ENCODE measurements around the gene MT1F.

The MT1F gene

DNA sequence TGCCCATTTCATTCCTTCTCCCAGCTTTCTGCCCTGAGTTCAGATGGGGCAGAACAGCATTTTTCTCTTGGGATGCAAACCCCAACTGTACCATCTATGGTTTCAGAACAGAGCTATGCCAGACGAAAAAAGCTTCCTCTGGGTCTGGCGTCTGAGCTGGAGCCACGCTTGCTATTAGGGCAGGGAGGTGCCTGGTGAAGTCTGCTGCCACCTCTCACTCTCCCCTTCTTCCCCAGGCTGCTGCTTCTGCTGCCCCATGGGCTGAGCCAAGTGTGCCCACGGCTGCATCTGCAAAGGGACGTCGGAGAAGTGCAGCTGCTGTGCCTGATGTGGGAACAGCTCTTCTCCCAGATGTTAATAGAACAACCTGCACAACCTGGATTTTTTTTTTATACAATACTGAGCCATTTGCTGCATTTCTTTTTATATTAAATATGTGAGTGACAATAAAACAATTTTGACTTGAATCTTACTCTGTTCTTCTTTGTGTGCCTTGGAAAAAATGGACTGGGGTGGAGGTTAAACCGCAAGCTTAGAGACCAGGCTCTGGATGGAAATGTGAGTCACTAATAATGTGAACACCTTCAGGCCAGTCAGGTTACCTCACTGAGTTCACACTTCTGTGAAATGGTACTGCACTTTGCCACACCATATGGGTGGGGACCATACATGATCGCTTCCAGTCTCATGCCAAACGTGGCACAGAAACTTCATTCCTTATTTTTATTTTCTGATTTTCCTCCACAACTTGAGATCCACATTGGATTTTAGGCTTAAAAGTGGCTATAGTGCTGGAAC, 20.9 kb upstream of the MT1F start:
- H3K4me2 ChIP-seq (ENCODE audit: low read length) = no peak overlapping the region
- H3K79me2 ChIP-seq (ENCODE audit: low read length) = no peaks in the 10 kb centered on the region
- H3K4me1 ChIP-seq (ENCODE audit: low read length) = no peaks in the 10 kb centered on the region
- no peak for TF ChIP-seq EZH2phosphoT487 (IDR thresholded peaks at IDR 0.05; ENCODE audit: low read depth)
- TF ChIP-seq, protein P1, sequence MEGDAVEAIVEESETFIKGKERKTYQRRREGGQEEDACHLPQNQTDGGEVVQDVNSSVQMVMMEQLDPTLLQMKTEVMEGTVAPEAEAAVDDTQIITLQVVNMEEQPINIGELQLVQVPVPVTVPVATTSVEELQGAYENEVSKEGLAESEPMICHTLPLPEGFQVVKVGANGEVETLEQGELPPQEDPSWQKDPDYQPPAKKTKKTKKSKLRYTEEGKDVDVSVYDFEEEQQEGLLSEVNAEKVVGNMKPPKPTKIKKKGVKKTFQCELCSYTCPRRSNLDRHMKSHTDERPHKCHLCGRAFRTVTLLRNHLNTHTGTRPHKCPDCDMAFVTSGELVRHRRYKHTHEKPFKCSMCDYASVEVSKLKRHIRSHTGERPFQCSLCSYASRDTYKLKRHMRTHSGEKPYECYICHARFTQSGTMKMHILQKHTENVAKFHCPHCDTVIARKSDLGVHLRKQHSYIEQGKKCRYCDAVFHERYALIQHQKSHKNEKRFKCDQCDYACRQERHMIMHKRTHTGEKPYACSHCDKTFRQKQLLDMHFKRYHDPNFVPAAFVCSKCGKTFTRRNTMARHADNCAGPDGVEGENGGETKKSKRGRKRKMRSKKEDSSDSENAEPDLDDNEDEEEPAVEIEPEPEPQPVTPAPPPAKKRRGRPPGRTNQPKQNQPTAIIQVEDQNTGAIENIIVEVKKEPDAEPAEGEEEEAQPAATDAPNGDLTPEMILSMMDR (IDR thresholded peaks at IDR 0.05; ENCODE audit: low read depth, low read length) = no peak
- no peaks in the 10 kb centered on the region for H4K20me1 ChIP-seq (ENCODE audit: insufficient read depth, low read length)
- no peaks in the 10 kb centered on the region for H3K36me3 ChIP-seq (replicated peaks; ENCODE audit: low read depth, low read length)
- H3K27ac ChIP-seq (ENCODE audit: low read length) = no peak overlapping the region
- H3K9ac ChIP-seq (ENCODE audit: low read length) = no peak overlapping the region
- no peak overlapping the region for H3K4me3 ChIP-seq (ENCODE audit: low read length)
- no peaks in the 10 kb centered on the region for H3K9me3 ChIP-seq (ENCODE audit: insufficient read depth, low read length)
- peaks cover 39% of the 10 kb centered on the region for H3K27me3 ChIP-seq (ENCODE audit: low read depth, low read length)
- H2AFZ ChIP-seq (ENCODE audit: low read depth, low read length) = no peak overlapping the region

DNA sequence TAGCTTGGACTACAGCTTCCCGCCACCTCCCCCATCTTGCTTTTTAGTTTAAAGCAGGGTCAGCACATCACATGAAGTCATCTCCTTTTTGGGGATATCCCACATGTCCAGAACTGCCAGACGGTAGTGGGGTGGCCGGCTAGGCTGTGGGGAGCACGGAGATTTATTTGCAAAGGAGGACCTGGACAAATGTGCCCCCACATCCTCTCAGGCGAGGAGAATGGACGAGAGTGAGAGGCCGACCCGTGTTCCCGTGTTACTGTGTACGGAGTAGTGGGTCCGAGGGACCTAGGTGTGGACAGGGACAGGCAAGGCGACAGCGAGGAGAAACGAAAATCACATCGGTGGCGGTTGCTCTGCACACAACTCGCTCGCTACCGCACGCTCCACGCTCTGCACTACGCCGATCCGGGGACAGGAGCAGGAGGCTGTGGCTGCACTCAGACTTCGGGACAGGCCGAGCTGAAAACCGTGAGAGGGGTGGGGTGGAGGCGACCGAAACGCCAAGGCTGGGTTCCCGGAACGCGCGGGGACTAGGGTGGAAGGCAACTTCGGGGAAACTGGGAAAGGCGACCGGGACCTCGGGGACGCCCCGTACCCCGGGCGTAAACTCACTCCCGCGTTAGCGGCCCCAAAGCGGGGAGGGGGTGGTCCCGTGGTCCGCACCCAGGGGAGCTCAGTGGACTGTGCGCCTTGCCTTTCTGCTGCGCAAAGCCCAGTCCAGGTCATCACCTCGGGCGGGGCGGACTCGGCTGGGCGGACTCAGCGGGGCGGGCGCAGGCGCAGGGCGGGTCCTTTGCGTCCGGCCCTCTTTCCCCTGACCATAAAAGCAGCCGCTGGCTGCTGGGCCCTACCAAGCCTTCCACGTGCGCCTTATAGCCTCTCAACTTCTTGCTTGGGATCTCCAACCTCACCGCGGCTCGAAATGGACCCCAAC, 19.7 kb upstream of the MT1F start, which contains the start of gene MT1A:
Gene MT1A (plus strand): TSS at position 853 of the 937 bp plus-strand sequence. CDS start 73 bp downstream, at position 926.
- H3K4me1 ChIP-seq (ENCODE audit: low read length) = peaks cover 6% of the 10 kb centered on the region
- TF ChIP-seq, protein P1 (IDR thresholded peaks at IDR 0.05; ENCODE audit: low read depth, low read length) = no peak
- TF ChIP-seq EZH2phosphoT487 (IDR thresholded peaks at IDR 0.05; ENCODE audit: low read depth) = no peak
- H3K27me3 ChIP-seq (ENCODE audit: low read depth, low read length) = peaks cover 45% of the 10 kb centered on the region
- H4K20me1 ChIP-seq (ENCODE audit: insufficient read depth, low read length) = no peaks in the 10 kb centered on the region
- H3K4me3 ChIP-seq (ENCODE audit: low read length) = no peak within 1 kb of the TSS
- H3K36me3 ChIP-seq (replicated peaks; ENCODE audit: low read depth, low read length) = no peaks in the 10 kb centered on the region
- no peak within 1 kb of the TSS for H2AFZ ChIP-seq (ENCODE audit: low read depth, low read length)
- H3K4me2 ChIP-seq (ENCODE audit: low read length) = no peak within 1 kb of the TSS
- H3K79me2 ChIP-seq (ENCODE audit: low read length) = no peaks in the 10 kb centered on the region
- no peak within 1 kb of the TSS for H3K9ac ChIP-seq (ENCODE audit: low read length)
- H3K9me3 ChIP-seq (ENCODE audit: insufficient read depth, low read length) = no peaks in the 10 kb centered on the region
- no peak within 1 kb of the TSS for H3K27ac ChIP-seq (ENCODE audit: low read length)

DNA sequence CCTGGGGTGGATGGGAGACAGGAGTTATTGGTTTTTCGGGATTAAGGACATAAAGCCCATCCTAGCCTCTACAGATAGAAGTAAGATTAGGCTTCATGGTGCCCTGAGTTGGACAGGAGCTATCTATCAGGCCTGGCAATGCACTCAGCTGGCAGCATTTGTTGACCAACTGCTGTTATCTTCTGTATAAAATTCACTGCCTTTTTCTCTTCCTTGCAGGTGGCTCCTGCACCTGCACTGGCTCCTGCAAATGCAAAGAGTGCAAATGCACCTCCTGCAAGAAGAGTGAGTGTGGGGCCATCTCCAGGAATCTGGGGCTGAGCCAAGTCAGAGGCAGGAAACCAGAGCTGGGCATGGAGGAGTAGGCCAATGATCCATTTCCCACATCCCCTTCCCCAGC, 18.7 kb upstream of the MT1F start:
- Histone ChIP-seq H3K36me3 (replicated peaks; ENCODE audit: low read depth, low read length) (no peaks in the 10 kb centered on the region), H4K20me1 (ENCODE audit: insufficient read depth, low read length) (no peaks in the 10 kb centered on the region), H3K79me2 (ENCODE audit: low read length) (no peaks in the 10 kb centered on the region), H3K4me3 (ENCODE audit: low read length) (no peak overlapping the region), H3K4me1 (ENCODE audit: low read length) (peaks cover 11% of the 10 kb centered on the region), H3K27ac (ENCODE audit: low read length) (no peak overlapping the region), H3K9me3 (ENCODE audit: insufficient read depth, low read length) (no peaks in the 10 kb centered on the region), H2AFZ (ENCODE audit: low read depth, low read length) (no peak overlapping the region), H3K27me3 (ENCODE audit: low read depth, low read length) (peaks cover 38% of the 10 kb centered on the region), H3K4me2 (ENCODE audit: low read length) (no peak overlapping the region), H3K9ac (ENCODE audit: low read length) (no peak overlapping the region)
- TF ChIP-seq EZH2phosphoT487 (IDR thresholded peaks at IDR 0.05; ENCODE audit: low read depth) = no peak
- TF ChIP-seq, protein P1 (IDR thresholded peaks at IDR 0.05; ENCODE audit: low read depth, low read length) = no peak

DNA sequence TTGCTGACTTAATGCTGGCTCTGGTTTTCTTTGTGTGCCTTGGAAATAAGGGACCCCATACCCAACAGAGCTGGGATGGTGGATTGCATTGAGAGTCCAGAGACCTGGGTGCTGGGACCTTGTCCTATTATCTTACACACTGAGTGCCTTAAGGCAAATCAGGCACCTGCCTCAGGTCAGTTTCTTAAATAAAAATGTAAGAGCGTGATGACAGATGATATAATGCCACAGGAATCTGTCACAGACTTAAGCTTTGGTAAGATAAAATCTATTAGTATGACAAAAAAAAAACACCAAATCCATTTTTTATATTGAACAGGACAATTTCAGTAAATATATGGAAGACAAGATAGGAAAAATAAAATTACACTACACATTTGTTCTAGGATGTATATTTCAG, 17.7 kb upstream of the MT1F start:
- TF ChIP-seq EZH2phosphoT487 (IDR thresholded peaks at IDR 0.05; ENCODE audit: low read depth) = no peak
- TF ChIP-seq, protein P1 (IDR thresholded peaks at IDR 0.05; ENCODE audit: low read depth, low read length) = no peak
- Histone ChIP-seq H3K36me3 (replicated peaks; ENCODE audit: low read depth, low read length) (no peaks in the 10 kb centered on the region), H3K27ac (ENCODE audit: low read length) (no peak overlapping the region), H3K79me2 (ENCODE audit: low read length) (no peaks in the 10 kb centered on the region), H3K4me1 (ENCODE audit: low read length) (peaks cover 13% of the 10 kb centered on the region), H3K9ac (ENCODE audit: low read length) (no peak overlapping the region), H3K4me2 (ENCODE audit: low read length) (no peak overlapping the region), H3K4me3 (ENCODE audit: low read length) (no peak overlapping the region), H3K27me3 (ENCODE audit: low read depth, low read length) (peaks cover 36% of the 10 kb centered on the region), H4K20me1 (ENCODE audit: insufficient read depth, low read length) (no peaks in the 10 kb centered on the region), H2AFZ (ENCODE audit: low read depth, low read length) (no peak overlapping the region), H3K9me3 (ENCODE audit: insufficient read depth, low read length) (no peaks in the 10 kb centered on the region)
